Upper lobe of left lung (tissue), 6 donors: ENCODE measurements around the gene ASAH2. TPM values are rescaled to one million over a fixed set of nuclear protein-coding genes. Genes with fewer than 3 reads are reported as not detected.
"Not testable (repeated sequence)": the region's sequence is repeated elsewhere in the genome, so short reads cannot be mapped to it uniquely, and the experiment has no call there.

Experiments
- ATAC-seq, 2 donors: fragments of 200-7000 bp; cut with Tn5 transposase; one replicate each; pipeline ENCODE4 v1.9.1; 2022; ENCODE audit warnings: mild to moderate bottlenecking in 2 of 2, moderate library complexity in 2 of 2; ENCODE audit not compliant: low FRiP score in 2 of 2
- DNase-seq, 2 donors: peaks; one replicate each; pipeline ENCODE4 v3.0.0-alpha.2; 2019 to 2020
- H3K27ac ChIP-seq, 4 donors: fragments of 200-600 bp; sonication (generic); one replicate each; pipeline ENCODE4 v1.5.1; 2016 to 2019
- H3K27me3 ChIP-seq, 4 donors: fragments of 200-600 bp; sonication (generic); one replicate each; pipeline ENCODE4 v1.5.1; 2017 to 2019
- H3K36me3 ChIP-seq, 4 donors: fragments of 200-600 bp; sonication (generic); one replicate each; pipeline ENCODE4 v1.5.1; 2016 to 2019
- H3K4me1 ChIP-seq, 4 donors: fragments of 200-600 bp; sonication (generic); one replicate each; pipeline ENCODE4 v1.5.1; 2018 to 2019
- H3K4me3 ChIP-seq, 4 donors: fragments of 200-600 bp; sonication (generic); one replicate each; pipeline ENCODE4 v1.5.1; 2017 to 2019; ENCODE audit warnings: mild to moderate bottlenecking in 2 of 4, moderate library complexity in 1 of 4
- H3K9me3 ChIP-seq, 4 donors: fragments of 200-600 bp; sonication (generic); one replicate each; pipeline ENCODE4 v1.5.1; 2018 to 2019
- CTCF ChIP-seq, 6 experiments: fragments of 450-650 bp in 4 of 6; fragments of 200-600 bp in 2 of 6; sonication (generic) in 2 of 6; IDR thresholded peaks; one replicate each; pipeline ENCODE4 v1.5.1; 2016 to 2019; ENCODE audit warnings: antibody characterized with exemption in 6 of 6
- EP300 ChIP-seq, 4 donors: sonication (generic); formaldehyde crosslinking; IDR thresholded peaks; one replicate each; pipeline ENCODE4 v1.5.1; 2017; ENCODE audit warnings: antibody characterized with exemption in 4 of 4, control low read depth in 2 of 4
- POLR2A ChIP-seq, 4 donors: fragments of 450-650 bp; IDR thresholded peaks; one replicate each; pipeline ENCODE4 v1.5.1; 2016 to 2017; ENCODE audit warnings: antibody characterized with exemption in 4 of 4, mild to moderate bottlenecking in 2 of 4
- POLR2AphosphoS5 ChIP-seq, 2 donors: sonication (generic); formaldehyde crosslinking; IDR thresholded peaks; one replicate each; pipeline ENCODE4 v1.5.1; 2017; ENCODE audit warnings: antibody characterized with exemption in 2 of 2
- WGBS, 2 donors: methylation state at CpG; one replicate each; pipeline ENCODE4 v1.1.5; 2017 to 2018; 5-methylcytosine and 5-hydroxymethylcytosine counted together
- total RNA-seq, 6 donors: library from RNA; depleted of rRNA in 4 of 6; stranded (reverse); fragments of >200 nt in 4 of 6; gene quantifications; one replicate each; pipeline versions ENCODE4 v1.1.0 to v1.2.1, GENCODE V29; 2016 to 2021
- donor health status: DM: no; HTN: no; CAD: no; lungs with moderate emphysema.
- donor health status: DM: no; HTN: yes; CAD: no; lungs with severe emphysema.

ASAH2 gene
- total RNA-seq, 6 donors from 2014 or later = 0.11 to 21.0 (median 0.61) TPM

GRCh38 chr10:50272531-50272930, 21.2 kb upstream of the ASAH2 start:
- ATAC-seq = no peak
- 91 to 95% methylated on average over 7 of the region's 7 CpGs for WGBS, 2 donors
- no peak overlapping the region for H3K27ac ChIP-seq

GRCh38 chr10:50271564-50272250, 20.4 kb upstream of the ASAH2 start:
- Histone ChIP-seq H3K27me3 (no peaks in the 10 kb centered on the region), H3K36me3 (no peaks in the 10 kb centered on the region), H3K4me1 (no peaks in the 10 kb centered on the region), H3K9me3 (no peaks in the 10 kb centered on the region), H3K27ac (no peak overlapping the region), H3K4me3 (no peak overlapping the region)
- no peak for DNase-seq
- no peak for TF ChIP-seq CTCF (IDR thresholded peaks at IDR 0.05)
- TF ChIP-seq POLR2AphosphoS5 (IDR thresholded peaks at IDR 0.05) = no peak
- TF ChIP-seq POLR2A (IDR thresholded peaks at IDR 0.05) = no peak
- no peak for TF ChIP-seq EP300 (IDR thresholded peaks at IDR 0.05)
- WGBS, 2 donors = 83 to 86% methylated on average over 3 of the region's 3 CpGs
- ATAC-seq = no peak

More at GRCh38 chr10:50272531-50272930, 21.2 kb upstream of the ASAH2 start:
- no peaks in the 10 kb centered on the region for H3K27me3 ChIP-seq
- no peaks in the 10 kb centered on the region for H3K4me1 ChIP-seq
- TF ChIP-seq EP300 (IDR thresholded peaks at IDR 0.05) (no peak), POLR2A (IDR thresholded peaks at IDR 0.05) (no peak), POLR2AphosphoS5 (IDR thresholded peaks at IDR 0.05) (no peak), CTCF (IDR thresholded peaks at IDR 0.05) (no peak)
- no peak for DNase-seq
- no peaks in the 10 kb centered on the region for H3K36me3 ChIP-seq
- no peaks in the 10 kb centered on the region for H3K9me3 ChIP-seq
- H3K4me3 ChIP-seq = no peak overlapping the region

GRCh38 chr10:50267877-50268276, 16.6 kb upstream of the ASAH2 start:
- not testable (repeated sequence) for H3K27me3 ChIP-seq, H3K9me3 ChIP-seq, H3K27ac ChIP-seq, H3K4me1 ChIP-seq, H3K36me3 ChIP-seq, ATAC-seq, H3K4me3 ChIP-seq, DNase-seq
- WGBS, 2 donors = 84 to 93% methylated on average over 3 of the region's 3 CpGs

GRCh38 chr10:50262625-50263024, 11.3 kb upstream of the ASAH2 start:
- WGBS, 2 donors = 69 to 81% methylated on average over 8 to 10 of the region's 10 CpGs
- DNase-seq = peak in 1 of 2 donors; percentile 32

GRCh38 chr10:50260791-50261281, 9.5 kb upstream of the ASAH2 start:
- DNase-seq = no peak

More at GRCh38 chr10:50262625-50263024, 11.3 kb upstream of the ASAH2 start:
- H3K27me3 ChIP-seq, ATAC-seq, H3K4me1 ChIP-seq, H3K27ac ChIP-seq, H3K36me3 ChIP-seq, H3K9me3 ChIP-seq, H3K4me3 ChIP-seq: not testable (repeated sequence)

More at GRCh38 chr10:50260791-50261281, 9.5 kb upstream of the ASAH2 start:
- Histone ChIP-seq H3K27ac (no peak overlapping the region), H3K4me1 (no peaks in the 10 kb centered on the region), H3K4me3 (no peak overlapping the region), H3K36me3 (no peaks in the 10 kb centered on the region), H3K9me3 (no peaks in the 10 kb centered on the region), H3K27me3 (no peaks in the 10 kb centered on the region)
- WGBS, 2 donors = 32 to 34% methylated on average over 2 of the region's 2 CpGs
- TF ChIP-seq EP300 (IDR thresholded peaks at IDR 0.05) (no peak), POLR2A (IDR thresholded peaks at IDR 0.05) (no peak), POLR2AphosphoS5 (IDR thresholded peaks at IDR 0.05) (no peak), CTCF (IDR thresholded peaks at IDR 0.05) (no peak)
- no peak for ATAC-seq
